WTC11 (cell line): ENCODE results near the gene PLXNA1. TPM values are rescaled to one million over a fixed set of nuclear protein-coding genes. Genes with fewer than 3 reads are reported as not detected.

ENCODE experiments used
- ATAC-seq: fragments of 200-7000 bp; cut with Tn5 transposase; 2 replicates; pipeline ENCODE4 v1.10.0; 2021; ENCODE audit warnings: mild to moderate bottlenecking, moderate library complexity
- CTCF ChIA-PET: fragments of 300-600 bp; sonication (Branson Sonifier 250); formaldehyde crosslinking; loops from one replicate; lab custom pipeline; 2021; ENCODE audit warnings: antibody characterized with exemption; lab: Charles Lee
- POLR2A ChIA-PET: fragments of 350-600 bp; sonication (Branson Sonifier 250); formaldehyde crosslinking; loops from one replicate; lab custom pipeline; 2021; ENCODE audit warnings: antibody characterized with exemption; lab: Charles Lee
- DNase-seq: peaks from one replicate; pipeline ENCODE4 v3.0.0; 2021; ENCODE audit warnings: low spot score
- H3K27ac Mint-ChIP-seq: 2 replicates; pipeline ENCODE4 v1.8.0; 2021; ENCODE audit warnings: mixed read lengths
- H3K27me3 Mint-ChIP-seq: 2 replicates; pipeline ENCODE4 v1.8.0; 2021; ENCODE audit warnings: low read depth, mild to moderate bottlenecking, moderate library complexity, mixed read lengths
- H3K36me3 Mint-ChIP-seq: 2 replicates; pipeline ENCODE4 v1.8.0; 2021; ENCODE audit warnings: mixed read lengths
- H3K4me1 Mint-ChIP-seq: 2 replicates; pipeline ENCODE4 v1.8.0; 2022; ENCODE audit warnings: mixed read lengths
- H3K4me3 Mint-ChIP-seq: 2 replicates; pipeline ENCODE4 v1.8.0; 2021; ENCODE audit warnings: mild to moderate bottlenecking, moderate library complexity, mixed read lengths
- H3K9me3 Mint-ChIP-seq: 2 replicates; pipeline ENCODE4 v1.8.0; 2021; ENCODE audit warnings: mixed read lengths
- ARID4B ChIP-seq: sonication (generic); formaldehyde crosslinking; IDR thresholded peaks from 2 replicates; pipeline ENCODE4 v1.8.0; 2023; ENCODE audit warnings: missing genetic modification reagents, mild to moderate bottlenecking, borderline replicate concordance
- CREM ChIP-seq: sonication (generic); formaldehyde crosslinking; IDR thresholded peaks from 2 replicates; pipeline ENCODE4 v1.8.1; 2022; ENCODE audit warnings: mild to moderate bottlenecking, missing genetic modification reagents, moderate library complexity
- ETV6 ChIP-seq: sonication (generic); formaldehyde crosslinking; IDR thresholded peaks from 2 replicates; pipeline ENCODE4 v1.8.1; 2022; ENCODE audit warnings: mild to moderate bottlenecking, missing genetic modification reagents
- JAZF1 ChIP-seq: fragments of 250-450 bp; sonication (Bioruptor Pico); IDR thresholded peaks from 2 replicates; pipeline ENCODE4 v1.9.0; 2021; ENCODE audit warnings: moderate library complexity, mild to moderate bottlenecking, inconsistent platforms
- JUN ChIP-seq: sonication (generic); formaldehyde crosslinking; IDR thresholded peaks from 2 replicates; pipeline ENCODE4 v1.8.0; 2023; ENCODE audit warnings: mild to moderate bottlenecking, missing genetic modification reagents
- MAX ChIP-seq: sonication (generic); formaldehyde crosslinking; IDR thresholded peaks from 2 replicates; pipeline ENCODE4 v1.8.0; 2022; ENCODE audit warnings: mild to moderate bottlenecking, missing genetic modification reagents
- NFE2L1 ChIP-seq: sonication (generic); formaldehyde crosslinking; IDR thresholded peaks from 2 replicates; pipeline ENCODE4 v1.8.1; 2023; ENCODE audit warnings: missing genetic modification reagents
- NFYB ChIP-seq: sonication (generic); formaldehyde crosslinking; conservative IDR thresholded peaks from 2 replicates; pipeline ENCODE4 v1.8.0; 2022; ENCODE audit warnings: low read depth, missing genetic modification reagents
- NR3C1 ChIP-seq: sonication (generic); formaldehyde crosslinking; conservative IDR thresholded peaks from 2 replicates; pipeline ENCODE4 v1.8.1; 2023; ENCODE audit warnings: low read depth, mild to moderate bottlenecking, missing genetic modification reagents
- RORB ChIP-seq: fragments of 250-450 bp; sonication (Bioruptor Pico); IDR thresholded peaks from 2 replicates; pipeline ENCODE4 v1.9.0; 2021; ENCODE audit warnings: mild to moderate bottlenecking
- ZNF138 ChIP-seq: sonication (generic); formaldehyde crosslinking; conservative IDR thresholded peaks from 2 replicates; pipeline ENCODE4 v1.8.1; 2022; ENCODE audit warnings: mild to moderate bottlenecking, moderate library complexity, missing genetic modification reagents
- ZNF219 ChIP-seq: sonication (generic); formaldehyde crosslinking; IDR thresholded peaks from 2 replicates; pipeline ENCODE4 v1.8.0; 2023; ENCODE audit warnings: missing genetic modification reagents, mild to moderate bottlenecking, borderline replicate concordance
- ZNF232 ChIP-seq: sonication (generic); formaldehyde crosslinking; IDR thresholded peaks from 2 replicates; pipeline ENCODE4 v1.8.0; 2022; ENCODE audit warnings: mild to moderate bottlenecking, missing genetic modification reagents
- ZNF423 ChIP-seq: fragments of 250-450 bp; sonication (Bioruptor Pico); IDR thresholded peaks from 2 replicates; pipeline ENCODE4 v2.1.2; 2022; ENCODE audit warnings: mild to moderate bottlenecking, moderate library complexity
- ZNF425 ChIP-seq: fragments of 250-450 bp; sonication (Bioruptor Pico); conservative IDR thresholded peaks from 2 replicates; pipeline ENCODE4 v1.9.0; 2021; ENCODE audit warnings: mild to moderate bottlenecking
- total RNA-seq: library from RNA; stranded (reverse); gene quantifications from 3 replicates; pipeline ENCODE4 v1.2.3, GENCODE V29; 2021
- TF ChIP-seq, protein P1 (sequence below): fragments of 250-450 bp; sonication (Bioruptor Pico); IDR thresholded peaks from 2 replicates; pipeline ENCODE4 v1.9.0; 2021; ENCODE audit warnings: mild to moderate bottlenecking
- TF ChIP-seq, protein P2 (sequence below): fragments of 200-600 bp; IDR thresholded peaks from 2 replicates; pipeline ENCODE4 v1.8.0; 2022; ENCODE audit warnings: antibody characterized with exemption
- TF ChIP-seq, protein P3 (sequence below): sonication (generic); formaldehyde crosslinking; IDR thresholded peaks from 2 replicates; pipeline ENCODE4 v1.8.0; 2022; ENCODE audit warnings: mild to moderate bottlenecking, missing genetic modification reagents

The PLXNA1 gene
- total RNA-seq, 1 experiment from 2014 or later = 53.8 TPM

DNA sequence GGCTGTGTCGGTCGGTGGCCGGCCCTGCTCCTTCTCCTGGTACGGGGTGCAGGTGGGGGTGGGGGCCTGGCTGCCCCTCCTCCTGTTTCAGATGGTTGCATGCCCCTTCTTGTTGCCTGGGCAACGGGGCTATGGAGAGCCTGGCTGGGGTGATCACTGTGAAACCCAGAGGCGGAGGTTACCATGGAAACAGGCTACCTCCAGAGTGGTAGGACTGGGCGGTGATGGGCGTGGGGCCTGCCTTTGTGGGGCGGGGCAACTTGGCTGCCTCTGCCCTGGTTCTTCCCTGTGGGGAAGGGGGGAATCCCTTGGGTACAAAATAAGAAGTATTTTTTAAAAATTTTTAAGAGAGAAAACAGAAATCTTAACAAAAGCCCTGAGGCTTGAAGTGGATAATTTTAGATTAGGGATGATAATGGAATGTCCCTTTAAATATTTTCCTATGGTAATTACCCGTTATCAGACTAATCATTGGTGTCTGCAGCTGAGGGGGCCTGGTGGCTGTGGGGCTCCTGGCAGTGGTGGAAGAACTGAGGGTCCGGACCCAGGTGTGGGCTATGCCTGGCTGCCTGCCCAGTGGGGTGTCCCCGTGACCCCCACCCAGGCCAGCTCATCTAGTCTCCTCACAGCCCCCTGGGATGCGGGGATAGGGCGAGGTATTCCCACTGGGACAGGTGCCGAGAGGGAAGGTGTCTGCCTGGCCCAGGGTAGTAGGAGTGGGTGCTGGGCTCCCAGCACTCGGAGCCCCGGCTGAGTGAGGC lies 32.5 kb downstream of the PLXNA1 start:
- Mint-ChIP-seq H3K4me1 (no peaks in the 10 kb centered on the region), H3K36me3 (peaks cover 22% of the 10 kb centered on the region; the same call in 1 of the 2 replicates), H3K4me3 (no peak overlapping the region), H3K27ac (no peak overlapping the region), H3K9me3 (no peaks in the 10 kb centered on the region), H3K27me3 (no peaks in the 10 kb centered on the region)
- CTCF ChIA-PET = no interaction called here
- no peak for DNase-seq
- TF ChIP-seq ZNF423 (CRISPR knock-in tag) (no peak), ZNF219 (CRISPR knock-in tag) (no peak), RORB (CRISPR knock-in tag) (no peak), NFYB (no peak), ETV6 (CRISPR knock-in tag) (no peak)
- POLR2A ChIA-PET = no interaction called here
- ATAC-seq = peak; percentile 25; the same call in 1 of the 2 replicates

DNA sequence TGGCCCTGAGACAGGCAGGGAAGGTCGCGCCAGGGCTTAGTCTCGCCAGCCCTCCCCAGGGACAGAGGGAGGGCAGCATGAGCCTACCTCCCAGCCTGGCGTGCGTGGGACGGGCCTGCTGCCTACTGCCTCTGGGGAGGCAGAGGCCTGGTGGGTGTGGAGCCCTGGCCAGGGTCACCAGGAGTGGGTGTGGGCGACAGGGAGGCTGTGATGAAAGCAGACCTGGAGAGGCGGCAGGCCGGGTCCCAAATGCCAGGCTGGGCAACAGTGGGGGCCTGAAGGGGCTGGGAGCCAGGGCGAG lies 33.1 kb downstream of the PLXNA1 start:
- H3K4me1 Mint-ChIP-seq = no peaks in the 10 kb centered on the region
- CTCF ChIA-PET = interaction anchor here (0.7 kb wide), 1 partner anchor 15 kb away, joined by 3 read pairs; no protein-coding TSS in a partner anchor

More for the DNA sequence above, 33.1 kb downstream of the PLXNA1 start:
- H3K9me3 Mint-ChIP-seq = no peaks in the 10 kb centered on the region
- no peak overlapping the region for H3K27ac Mint-ChIP-seq
- POLR2A ChIA-PET = no interaction called here
- ATAC-seq = no peak
- H3K27me3 Mint-ChIP-seq = no peaks in the 10 kb centered on the region
- H3K4me3 Mint-ChIP-seq = no peak overlapping the region
- H3K36me3 Mint-ChIP-seq = peaks cover 22% of the 10 kb centered on the region; the same call in 1 of the 2 replicates
- TF ChIP-seq RORB (CRISPR knock-in tag) (no peak), NR3C1 (CRISPR knock-in tag) (no peak), ARID4B (CRISPR knock-in tag) (no peak), JAZF1 (CRISPR knock-in tag) (no peak), ZNF138 (CRISPR knock-in tag) (no peak), JUN (CRISPR knock-in tag) (no peak), MAX (CRISPR knock-in tag) (no peak), NFE2L1 (CRISPR knock-in tag) (no peak), ZNF425 (CRISPR knock-in tag) (no peak), ZNF232 (CRISPR knock-in tag) (no peak), CREM (CRISPR knock-in tag) (no peak)
- TF ChIP-seq, protein P1, sequence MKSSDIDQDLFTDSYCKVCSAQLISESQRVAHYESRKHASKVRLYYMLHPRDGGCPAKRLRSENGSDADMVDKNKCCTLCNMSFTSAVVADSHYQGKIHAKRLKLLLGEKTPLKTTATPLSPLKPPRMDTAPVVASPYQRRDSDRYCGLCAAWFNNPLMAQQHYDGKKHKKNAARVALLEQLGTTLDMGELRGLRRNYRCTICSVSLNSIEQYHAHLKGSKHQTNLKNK (CRISPR knock-in tag) = no peak
- TF ChIP-seq, protein P2, sequence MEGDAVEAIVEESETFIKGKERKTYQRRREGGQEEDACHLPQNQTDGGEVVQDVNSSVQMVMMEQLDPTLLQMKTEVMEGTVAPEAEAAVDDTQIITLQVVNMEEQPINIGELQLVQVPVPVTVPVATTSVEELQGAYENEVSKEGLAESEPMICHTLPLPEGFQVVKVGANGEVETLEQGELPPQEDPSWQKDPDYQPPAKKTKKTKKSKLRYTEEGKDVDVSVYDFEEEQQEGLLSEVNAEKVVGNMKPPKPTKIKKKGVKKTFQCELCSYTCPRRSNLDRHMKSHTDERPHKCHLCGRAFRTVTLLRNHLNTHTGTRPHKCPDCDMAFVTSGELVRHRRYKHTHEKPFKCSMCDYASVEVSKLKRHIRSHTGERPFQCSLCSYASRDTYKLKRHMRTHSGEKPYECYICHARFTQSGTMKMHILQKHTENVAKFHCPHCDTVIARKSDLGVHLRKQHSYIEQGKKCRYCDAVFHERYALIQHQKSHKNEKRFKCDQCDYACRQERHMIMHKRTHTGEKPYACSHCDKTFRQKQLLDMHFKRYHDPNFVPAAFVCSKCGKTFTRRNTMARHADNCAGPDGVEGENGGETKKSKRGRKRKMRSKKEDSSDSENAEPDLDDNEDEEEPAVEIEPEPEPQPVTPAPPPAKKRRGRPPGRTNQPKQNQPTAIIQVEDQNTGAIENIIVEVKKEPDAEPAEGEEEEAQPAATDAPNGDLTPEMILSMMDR = no peak
- TF ChIP-seq, protein P3, sequence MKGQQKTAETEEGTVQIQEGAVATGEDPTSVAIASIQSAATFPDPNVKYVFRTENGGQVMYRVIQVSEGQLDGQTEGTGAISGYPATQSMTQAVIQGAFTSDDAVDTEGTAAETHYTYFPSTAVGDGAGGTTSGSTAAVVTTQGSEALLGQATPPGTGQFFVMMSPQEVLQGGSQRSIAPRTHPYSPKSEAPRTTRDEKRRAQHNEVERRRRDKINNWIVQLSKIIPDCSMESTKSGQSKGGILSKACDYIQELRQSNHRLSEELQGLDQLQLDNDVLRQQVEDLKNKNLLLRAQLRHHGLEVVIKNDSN (CRISPR knock-in tag) = no peak
- TF ChIP-seq, all 79 proteins: peak for 0
- DNase-seq = no peak
